Panc1 (cell line): ENCODE results near the gene MKRN2OS. TPM values are rescaled to one million over a fixed set of nuclear protein-coding genes. Genes with fewer than 3 reads are reported as not detected.
A peak's percentile ranks its signal among the peaks of the same experiment; 100 is the strongest.

ENCODE experiments used
- ATAC-seq: fragments of 200-7000 bp; cut with Tn5 transposase; 2 replicates; pipeline ENCODE4 v1.9.1; 2020; ENCODE audit warnings: mild to moderate bottlenecking, moderate library complexity
- BruUV-seq: library from RNA; stranded (reverse); fragments of 400-500 nt; replicated peaks from 2 replicates; lab custom pipeline; 2021; lab: Mats Ljungman, UMichigan
- CTCF ChIA-PET: fragments of 300-600 bp; sonication (Branson Sonifier 250); formaldehyde crosslinking; loops from one replicate; lab custom pipeline; 2022; ENCODE audit warnings: antibody characterized with exemption; lab: Charles Lee
- POLR2A ChIA-PET: fragments of 300-600 bp; sonication (Branson Sonifier 250); formaldehyde crosslinking; loops from one replicate; lab custom pipeline; 2022; ENCODE audit warnings: antibody characterized with exemption; lab: Charles Lee
- DNase-seq: peaks from one replicate; pipeline ENCODE4 v3.0.0-alpha.2; 2010; ENCODE audit warnings: low read depth, low spot score
- H3K27ac ChIP-seq: 2 replicates; pipeline ENCODE4 v1.5.1; 2011; ENCODE audit warnings: mild to moderate bottlenecking, low read length, inconsistent platforms
- H3K27me3 ChIP-seq: fragments of 200-500 bp; sonication (Bioruptor generic); 2 replicates; pipeline ENCODE4 v1.6.0; 2014; ENCODE audit warnings: low read length, inconsistent platforms; ENCODE audit not compliant: control insufficient read depth, insufficient read depth
- H3K36me3 ChIP-seq: fragments of 200-500 bp; sonication (Bioruptor generic); 2 replicates; pipeline ENCODE4 v1.5.1; 2014; ENCODE audit warnings: inconsistent platforms, mild to moderate bottlenecking, low read length, moderate library complexity; ENCODE audit not compliant: control insufficient read depth, insufficient read depth
- H3K4me1 ChIP-seq: 2 replicates; pipeline ENCODE4 v1.5.1; 2011; ENCODE audit warnings: inconsistent platforms, mild to moderate bottlenecking, low read length, moderate library complexity; ENCODE audit not compliant: control insufficient read depth, insufficient read depth
- H3K4me3 ChIP-seq, 2 experiments: 2 replicates each; pipeline ENCODE4 v1.5.1; 2011 to 2012; ENCODE audit warnings: low read depth in 2 of 2, low read length in 2 of 2, mild to moderate bottlenecking in 2 of 2, inconsistent platforms in 1 of 2, moderate library complexity in 1 of 2
- H3K9me3 ChIP-seq: fragments of 200-500 bp; sonication (Bioruptor generic); 2 replicates; pipeline ENCODE4 v1.5.1; 2014; ENCODE audit warnings: low read depth, mild to moderate bottlenecking, inconsistent platforms, low read length, moderate library complexity; ENCODE audit not compliant: control insufficient read depth, insufficient read depth
- POLR2AphosphoS5 ChIP-seq: IDR thresholded peaks from 2 replicates; pipeline ENCODE4 v1.6.1; 2012; ENCODE audit warnings: mild to moderate bottlenecking, low read depth, low read length, moderate library complexity
- SIN3A ChIP-seq: IDR thresholded peaks from 2 replicates; pipeline ENCODE4 v1.6.1; 2012; ENCODE audit warnings: low read depth, mild to moderate bottlenecking, low read length, moderate library complexity, borderline replicate concordance; ENCODE audit not compliant: insufficient read depth
- TCF7L2 ChIP-seq: IDR thresholded peaks from 2 replicates; pipeline ENCODE4 v1.6.1; 2011; ENCODE audit warnings: mild to moderate bottlenecking, low read depth, low read length, inconsistent platforms
- in situ Hi-C: cut with HindIII; loops from 2 replicates; pipeline ENCODE4 v1.10.0; 2016; ENCODE audit warnings: low sequenced_read_pairs, low pct_unique_long_range_greater_than_20kb
- intact Hi-C: fragments of 100-400 bp; cut with micrococcal nuclease; formaldehyde crosslinking; loops from one replicate; pipeline ENCODE4 v1.10.0; 2022; ENCODE audit not compliant: unreplicated experiment
- total RNA-seq: library from RNA; stranded (reverse); gene quantifications from one replicate; pipeline ENCODE4 v1.2.1, GENCODE V29; 2021; ENCODE audit not compliant: unreplicated experiment
- TF ChIP-seq, protein P1 (sequence below), 2 experiments: IDR thresholded peaks; 2 replicates each; pipeline ENCODE4 v1.6.1; 2011 to 2012; ENCODE audit warnings: low read depth in 2 of 2, control low read depth in 1 of 2, low read length in 1 of 2, mild to moderate bottlenecking in 1 of 2, moderate library complexity in 1 of 2; ENCODE audit not compliant: insufficient read depth in 1 of 2
- TF ChIP-seq, protein P2 (sequence below): fragments of 450-650 bp; IDR thresholded peaks from 2 replicates; pipeline ENCODE4 v1.5.1; 2017; ENCODE audit warnings: mild to moderate bottlenecking

MKRN2OS gene
- total RNA-seq, 1 experiment from 2014 or later, result not detected

GRCh38 chr3:12569836-12570235, 24.5 kb upstream of the MKRN2OS start:
- Histone ChIP-seq H3K36me3 (no peaks in the 10 kb centered on the region), H3K4me3 (no peak overlapping the region), H3K27ac (no peak overlapping the region), H3K27me3 (no peaks in the 10 kb centered on the region), H3K9me3 (no peaks in the 10 kb centered on the region), H3K4me1 (no peaks in the 10 kb centered on the region)
- BruUV-seq, result no TSS peak
- CTCF ChIA-PET, result no interaction called here
- POLR2A ChIA-PET, result no interaction called here
- ATAC-seq, result no peak
- intact Hi-C loops, result no loop called here
- in situ Hi-C loops, result no loop called here
- TF ChIP-seq, protein P1, sequence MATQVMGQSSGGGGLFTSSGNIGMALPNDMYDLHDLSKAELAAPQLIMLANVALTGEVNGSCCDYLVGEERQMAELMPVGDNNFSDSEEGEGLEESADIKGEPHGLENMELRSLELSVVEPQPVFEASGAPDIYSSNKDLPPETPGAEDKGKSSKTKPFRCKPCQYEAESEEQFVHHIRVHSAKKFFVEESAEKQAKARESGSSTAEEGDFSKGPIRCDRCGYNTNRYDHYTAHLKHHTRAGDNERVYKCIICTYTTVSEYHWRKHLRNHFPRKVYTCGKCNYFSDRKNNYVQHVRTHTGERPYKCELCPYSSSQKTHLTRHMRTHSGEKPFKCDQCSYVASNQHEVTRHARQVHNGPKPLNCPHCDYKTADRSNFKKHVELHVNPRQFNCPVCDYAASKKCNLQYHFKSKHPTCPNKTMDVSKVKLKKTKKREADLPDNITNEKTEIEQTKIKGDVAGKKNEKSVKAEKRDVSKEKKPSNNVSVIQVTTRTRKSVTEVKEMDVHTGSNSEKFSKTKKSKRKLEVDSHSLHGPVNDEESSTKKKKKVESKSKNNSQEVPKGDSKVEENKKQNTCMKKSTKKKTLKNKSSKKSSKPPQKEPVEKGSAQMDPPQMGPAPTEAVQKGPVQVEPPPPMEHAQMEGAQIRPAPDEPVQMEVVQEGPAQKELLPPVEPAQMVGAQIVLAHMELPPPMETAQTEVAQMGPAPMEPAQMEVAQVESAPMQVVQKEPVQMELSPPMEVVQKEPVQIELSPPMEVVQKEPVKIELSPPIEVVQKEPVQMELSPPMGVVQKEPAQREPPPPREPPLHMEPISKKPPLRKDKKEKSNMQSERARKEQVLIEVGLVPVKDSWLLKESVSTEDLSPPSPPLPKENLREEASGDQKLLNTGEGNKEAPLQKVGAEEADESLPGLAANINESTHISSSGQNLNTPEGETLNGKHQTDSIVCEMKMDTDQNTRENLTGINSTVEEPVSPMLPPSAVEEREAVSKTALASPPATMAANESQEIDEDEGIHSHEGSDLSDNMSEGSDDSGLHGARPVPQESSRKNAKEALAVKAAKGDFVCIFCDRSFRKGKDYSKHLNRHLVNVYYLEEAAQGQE (IDR thresholded peaks at IDR 0.05; ENCODE audit: insufficient read depth in 1 of 2, low read depth in 2 of 2, low read length in 1 of 2), result no peak
- TF ChIP-seq, protein P2, sequence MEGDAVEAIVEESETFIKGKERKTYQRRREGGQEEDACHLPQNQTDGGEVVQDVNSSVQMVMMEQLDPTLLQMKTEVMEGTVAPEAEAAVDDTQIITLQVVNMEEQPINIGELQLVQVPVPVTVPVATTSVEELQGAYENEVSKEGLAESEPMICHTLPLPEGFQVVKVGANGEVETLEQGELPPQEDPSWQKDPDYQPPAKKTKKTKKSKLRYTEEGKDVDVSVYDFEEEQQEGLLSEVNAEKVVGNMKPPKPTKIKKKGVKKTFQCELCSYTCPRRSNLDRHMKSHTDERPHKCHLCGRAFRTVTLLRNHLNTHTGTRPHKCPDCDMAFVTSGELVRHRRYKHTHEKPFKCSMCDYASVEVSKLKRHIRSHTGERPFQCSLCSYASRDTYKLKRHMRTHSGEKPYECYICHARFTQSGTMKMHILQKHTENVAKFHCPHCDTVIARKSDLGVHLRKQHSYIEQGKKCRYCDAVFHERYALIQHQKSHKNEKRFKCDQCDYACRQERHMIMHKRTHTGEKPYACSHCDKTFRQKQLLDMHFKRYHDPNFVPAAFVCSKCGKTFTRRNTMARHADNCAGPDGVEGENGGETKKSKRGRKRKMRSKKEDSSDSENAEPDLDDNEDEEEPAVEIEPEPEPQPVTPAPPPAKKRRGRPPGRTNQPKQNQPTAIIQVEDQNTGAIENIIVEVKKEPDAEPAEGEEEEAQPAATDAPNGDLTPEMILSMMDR, result no peak
- TF ChIP-seq SIN3A, result no peak
- DNase-seq, result no peak

- CTCF ChIA-PET, result no interaction called here
- intact Hi-C loops, result no loop called here
Observed at GRCh38 chr3:12568747-12569146, 23.4 kb upstream of the MKRN2OS start.

More at GRCh38 chr3:12568747-12569146, 23.4 kb upstream of the MKRN2OS start:
- TSS peak; percentile 12 for BruUV-seq
- H3K4me1 ChIP-seq, result no peaks in the 10 kb centered on the region
- H3K27ac ChIP-seq, result no peak overlapping the region
- POLR2A ChIA-PET, result interaction anchor here (0.5 kb wide), 1 partner anchor 22 kb away, joined by 3 read pairs; no protein-coding TSS in a partner anchor
- no peaks in the 10 kb centered on the region for H3K36me3 ChIP-seq
- no peaks in the 10 kb centered on the region for H3K9me3 ChIP-seq
- in situ Hi-C loops, result no loop called here
- no peaks in the 10 kb centered on the region for H3K27me3 ChIP-seq
- no peak for DNase-seq
- TF ChIP-seq, protein P1 (IDR thresholded peaks at IDR 0.05; ENCODE audit: insufficient read depth in 1 of 2, low read depth in 2 of 2, low read length in 1 of 2), result no peak
- TF ChIP-seq TCF7L2 (no peak), POLR2AphosphoS5 (no peak), SIN3A (no peak)
- TF ChIP-seq, protein P2, result no peak
- ATAC-seq, result no peak
- no peak overlapping the region for H3K4me3 ChIP-seq
